Kidney (tissue), 14 donors: ENCODE results near the gene PHLDB2. TPM values are rescaled to one million over a fixed set of nuclear protein-coding genes. Genes with fewer than 3 reads are reported as not detected.

Source experiments
- DNase-seq, 5 donors: peaks; one replicate each; pipeline ENCODE4 v3.0.0-alpha.2; 2013 to 2020
- FAIRE-seq: peaks from 2 replicates; lab custom pipeline; 2012; peaks lifted over from hg19 to GRCh38; lab: Jason Lieb, UNC
- H3K27ac ChIP-seq, 2 donors: one replicate each; pipeline ENCODE4 v1.7.0; 2013; ENCODE audit warnings: low read depth in 2 of 2, low read length in 2 of 2, inconsistent platforms in 1 of 2
- H3K27me3 ChIP-seq: one replicate; pipeline ENCODE4 v1.7.1; 2013; ENCODE audit warnings: low read length, inconsistent platforms; ENCODE audit not compliant: control insufficient read depth, insufficient read depth
- H3K36me3 ChIP-seq, 3 donors: one replicate each; pipeline versions ENCODE4 v1.7.0 to v1.7.1; 2013; ENCODE audit warnings: low read length in 3 of 3, control low read depth in 1 of 3, inconsistent platforms in 1 of 3; ENCODE audit not compliant: insufficient read depth in 3 of 3, control insufficient read depth in 2 of 3
- H3K4me1 ChIP-seq, 3 donors: one replicate each; pipeline versions ENCODE4 v1.7.0 to v1.7.1; 2013; ENCODE audit warnings: low read length in 3 of 3, inconsistent platforms in 1 of 3, low read depth in 1 of 3; ENCODE audit not compliant: control insufficient read depth in 2 of 3, insufficient read depth in 2 of 3
- H3K4me3 ChIP-seq, 3 donors: one replicate each; pipeline versions ENCODE4 v1.7.0 to v1.8.1; 2013; ENCODE audit warnings: low read length in 3 of 3, control low read depth in 1 of 3, inconsistent platforms in 1 of 3
- H3K9ac ChIP-seq, 3 donors: one replicate each; pipeline versions ENCODE4 v1.7.0 to v1.7.1; 2013; ENCODE audit warnings: low read length in 3 of 3, control low read depth in 1 of 3, inconsistent platforms in 1 of 3
- H3K9me3 ChIP-seq, 3 donors: one replicate each; pipeline versions ENCODE4 v1.7.0 to v1.7.1; 2013; ENCODE audit warnings: low read length in 3 of 3, control low read depth in 1 of 3, inconsistent platforms in 1 of 3; ENCODE audit not compliant: control insufficient read depth in 2 of 3, insufficient read depth in 1 of 3
- intact Hi-C: fragments of 100-400 bp; cut with DNase I; formaldehyde crosslinking; loops from one replicate; pipeline ENCODE4 v1.11.1; 2022
- polyA plus RNA-seq: library from polyadenylated mRNA; stranded (reverse); fragments of 350-450 nt; fragmentation: Illumina TruSeq; extraction: RNeasy Lipid Tissue Mini Kit (QIAGEN cat#74804); gene quantifications from one replicate; pipeline ENCODE4 v1.2.3, GENCODE V29; 2014; ENCODE audit warnings: low read depth, low replicate concordance; ENCODE audit not compliant: insufficient read depth
- total RNA-seq: library from RNA; stranded (reverse); fragmentation: NEBNext Ultra II Directional; extraction: Animal tissue kit (Norgen Biotek cat#: 25700); gene quantifications from one replicate; pipeline ENCODE4 v1.2.1, GENCODE V29; 2021
- TF ChIP-seq, protein P1 (sequence below): IDR thresholded peaks from 3 replicates; pipeline ENCODE4 v1.5.1; 2012; ENCODE audit warnings: mild to moderate bottlenecking, moderate library complexity, borderline replicate concordance; ENCODE audit not compliant: insufficient read depth; ENCODE audit errors: extremely low read depth
- donor health status: control.
- donor health status: control.
- donor health status: control.
- donor health status: control.
- donor health status: control.
- donor health status: DM: yes; HTN: yes; CAD: no.
- donor health status: Normal renal cell carcinoma (clear cell type).

The PHLDB2 gene
- total and polyA plus RNA-seq, 2 donors from 2014 or later, result 28.0 to 85.6 TPM

DNA sequence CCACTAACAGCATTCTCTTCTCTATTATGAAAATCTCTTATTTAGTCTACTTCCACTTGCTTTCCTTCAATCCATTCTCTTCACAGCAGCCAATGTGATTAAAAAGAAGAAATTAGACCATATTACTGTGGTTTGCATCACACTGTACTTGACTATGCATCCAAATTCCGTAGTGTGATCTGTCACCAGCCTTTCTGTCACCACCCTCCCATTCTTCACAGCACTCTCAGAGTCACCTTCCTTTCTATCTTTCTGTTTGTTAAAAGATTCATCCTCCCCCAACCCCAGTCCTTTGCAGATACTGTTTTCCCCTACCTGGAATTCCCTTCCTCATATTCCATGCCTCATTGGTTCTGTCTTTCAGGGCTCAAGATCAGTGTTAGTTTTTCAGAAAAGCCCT lies 64.7 kb downstream of the PHLDB2 start:
- no peak overlapping the region for H3K9ac ChIP-seq
- DNase-seq (no peak), FAIRE-seq (no peak)

DNA sequence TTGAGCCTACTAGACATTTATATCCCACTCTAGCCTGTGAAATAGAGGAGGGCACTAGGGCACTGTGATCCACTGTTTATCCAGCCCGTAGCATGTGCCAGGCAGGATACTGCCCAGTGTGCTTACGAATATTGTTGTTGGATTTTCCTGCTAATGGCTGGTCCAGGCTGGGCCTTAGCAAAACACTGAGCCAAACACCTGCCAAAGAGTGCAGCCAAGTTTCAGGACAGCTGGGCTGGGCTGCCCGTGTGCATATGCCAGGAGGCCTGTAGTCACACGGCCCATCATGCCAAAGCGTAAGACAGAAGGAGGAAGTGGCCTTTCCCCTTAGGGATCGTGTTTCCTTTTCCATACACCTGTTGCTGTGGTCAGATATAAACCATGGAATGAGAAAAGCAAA lies 65.2 kb downstream of the PHLDB2 start:
- DNase-seq (peak in 3 of 5 donors; percentile 11 to 85 (median 34)), FAIRE-seq (no peak)
- Histone ChIP-seq H3K9me3 (no peaks in the 10 kb centered on the region), H3K9ac (no peak overlapping the region), H3K27ac (peak overlapping the region; percentile 1 to 40), H3K27me3 (no peaks in the 10 kb centered on the region), H3K4me1 (peaks cover 0 to 5% (median 0%) of the 10 kb centered on the region in 3 donors), H3K36me3 (peaks cover 0 to 48% (median 21%) of the 10 kb centered on the region in 3 donors), H3K4me3 (no peak overlapping the region)
- intact Hi-C loops, result no loop called here
- TF ChIP-seq, protein P1, sequence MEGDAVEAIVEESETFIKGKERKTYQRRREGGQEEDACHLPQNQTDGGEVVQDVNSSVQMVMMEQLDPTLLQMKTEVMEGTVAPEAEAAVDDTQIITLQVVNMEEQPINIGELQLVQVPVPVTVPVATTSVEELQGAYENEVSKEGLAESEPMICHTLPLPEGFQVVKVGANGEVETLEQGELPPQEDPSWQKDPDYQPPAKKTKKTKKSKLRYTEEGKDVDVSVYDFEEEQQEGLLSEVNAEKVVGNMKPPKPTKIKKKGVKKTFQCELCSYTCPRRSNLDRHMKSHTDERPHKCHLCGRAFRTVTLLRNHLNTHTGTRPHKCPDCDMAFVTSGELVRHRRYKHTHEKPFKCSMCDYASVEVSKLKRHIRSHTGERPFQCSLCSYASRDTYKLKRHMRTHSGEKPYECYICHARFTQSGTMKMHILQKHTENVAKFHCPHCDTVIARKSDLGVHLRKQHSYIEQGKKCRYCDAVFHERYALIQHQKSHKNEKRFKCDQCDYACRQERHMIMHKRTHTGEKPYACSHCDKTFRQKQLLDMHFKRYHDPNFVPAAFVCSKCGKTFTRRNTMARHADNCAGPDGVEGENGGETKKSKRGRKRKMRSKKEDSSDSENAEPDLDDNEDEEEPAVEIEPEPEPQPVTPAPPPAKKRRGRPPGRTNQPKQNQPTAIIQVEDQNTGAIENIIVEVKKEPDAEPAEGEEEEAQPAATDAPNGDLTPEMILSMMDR, result no peak

More for the DNA sequence above, 64.7 kb downstream of the PHLDB2 start:
- H3K4me1 ChIP-seq, result peaks cover 0 to 5% (median 0%) of the 10 kb centered on the region in 3 donors
- peaks cover 0 to 53% (median 22%) of the 10 kb centered on the region in 3 donors for H3K36me3 ChIP-seq
- no peaks in the 10 kb centered on the region for H3K9me3 ChIP-seq
- TF ChIP-seq, protein P1, result no peak
- no peak overlapping the region for H3K27ac ChIP-seq
- intact Hi-C loops, result no loop called here
- no peaks in the 10 kb centered on the region for H3K27me3 ChIP-seq
- no peak overlapping the region for H3K4me3 ChIP-seq

DNA sequence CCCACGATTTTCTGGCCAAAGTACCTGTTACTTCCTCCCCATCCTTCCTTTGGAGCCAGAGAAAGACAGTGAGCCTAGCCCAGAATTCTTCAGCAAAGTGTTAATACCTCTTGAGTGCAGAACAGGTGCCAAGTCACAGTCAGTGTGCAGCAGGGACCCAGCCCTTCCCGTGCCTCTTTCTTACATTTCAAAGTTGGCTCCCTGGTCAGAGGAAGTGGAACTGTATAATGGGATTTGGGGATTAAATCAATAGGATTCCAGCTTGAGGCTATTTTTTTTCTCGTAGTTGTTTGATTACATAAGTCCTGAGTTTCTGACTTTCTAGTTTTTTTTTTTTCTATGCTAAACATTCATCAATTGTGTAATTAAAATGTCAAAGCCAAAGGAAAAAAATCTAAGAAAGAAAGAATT lies 67.2 kb downstream of the PHLDB2 start:
- DNase-seq (no peak), FAIRE-seq (no peak)
- intact Hi-C loops, result no loop called here
- no peak overlapping the region for H3K4me3 ChIP-seq
- no peaks in the 10 kb centered on the region for H3K9me3 ChIP-seq
- TF ChIP-seq, protein P1, result no peak
- no peaks in the 10 kb centered on the region for H3K27me3 ChIP-seq
- no peak overlapping the region for H3K27ac ChIP-seq
- peaks cover 0 to 32% (median 11%) of the 10 kb centered on the region in 3 donors for H3K36me3 ChIP-seq
- H3K9ac ChIP-seq, result no peak overlapping the region
- H3K4me1 ChIP-seq, result peaks cover 0 to 5% (median 0%) of the 10 kb centered on the region in 3 donors

DNA sequence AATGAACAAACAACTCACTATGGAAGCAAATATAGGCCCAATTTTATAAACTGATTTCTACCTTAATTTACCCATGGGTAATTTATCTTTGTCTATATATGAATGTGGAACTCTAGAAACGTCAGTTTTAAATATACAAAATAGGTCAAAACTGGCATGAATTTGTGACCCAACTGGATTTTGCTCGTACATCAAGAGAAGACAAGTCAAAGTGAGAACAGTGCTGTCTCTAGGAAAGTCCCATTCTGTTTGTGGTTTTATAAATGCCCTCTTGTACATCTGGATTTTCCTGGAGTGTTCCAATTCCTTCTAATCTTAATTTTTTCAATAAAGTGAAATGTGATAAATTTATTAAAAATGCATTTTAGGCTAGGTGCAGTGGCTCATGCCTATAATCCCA lies 69.5 kb downstream of the PHLDB2 start:
- intact Hi-C loops, result no loop called here
- H3K4me1 ChIP-seq, result peaks cover 0 to 4% (median 0%) of the 10 kb centered on the region in 3 donors

More for the DNA sequence above, 69.5 kb downstream of the PHLDB2 start:
- TF ChIP-seq, protein P1, result no peak
- DNase-seq (no peak), FAIRE-seq (no peak)
- Histone ChIP-seq H3K36me3 (peaks cover 0 to 30% (median 3%) of the 10 kb centered on the region in 3 donors), H3K27me3 (no peaks in the 10 kb centered on the region), H3K9me3 (no peaks in the 10 kb centered on the region), H3K4me3 (no peak overlapping the region), H3K9ac (no peak overlapping the region), H3K27ac (no peak overlapping the region)
